Esophagus muscularis mucosa (tissue), 3 donors: Measurements from ENCODE around the gene SDC1.

Experiments used
- CTCF ChIP-seq, 3 experiments: fragments of 200-600 bp in 2 of 3; fragments of 450-650 bp in 1 of 3; sonication (generic) in 2 of 3; IDR thresholded peaks; one replicate each; pipeline ENCODE4 v1.5.1; 2017 to 2019; ENCODE audit warnings: antibody characterized with exemption in 3 of 3, mild to moderate bottlenecking in 2 of 3, moderate library complexity in 1 of 3
- POLR2A ChIP-seq: fragments of 450-650 bp; IDR thresholded peaks from one replicate; pipeline ENCODE4 v1.6.1; 2017; ENCODE audit warnings: antibody characterized with exemption, moderate library complexity, mild to moderate bottlenecking, low read depth

GRCh38 chr2:20220806-20221554 is 4.0 kb downstream of the SDC1 start:
- no peak for TF ChIP-seq POLR2A
- TF ChIP-seq CTCF (IDR thresholded peaks at IDR 0.05) = no peak
